Measurements from ENCODE around the gene ZNF621. TPM values are rescaled to one million over a fixed set of nuclear protein-coding genes. Genes with fewer than 3 reads are reported as not detected.

Gene ZNF621
- total and polyA plus RNA-seq, 4 donors, result 3.3 to 11.5 (median 7.0) TPM

GRCh38 chr3:40572588-40572987 lies 47.8 kb downstream of the ZNF621 start:
- Histone ChIP-seq H3K27me3 (ENCODE audit: control insufficient read depth in 4 of 4, insufficient read depth in 4 of 4, low read length in 3 of 4) (no peaks in the 10 kb centered on the region), H3K9ac (ENCODE audit: low read depth in 1 of 2, low read length in 2 of 2) (no peak overlapping the region), H3K4me1 (ENCODE audit: control insufficient read depth in 4 of 4, insufficient read depth in 4 of 4, low read length in 3 of 4) (no peaks in the 10 kb centered on the region), H3K27ac (ENCODE audit: low read depth in 1 of 2, low read length in 2 of 2) (no peak overlapping the region), H3K36me3 (ENCODE audit: control insufficient read depth in 4 of 4, insufficient read depth in 3 of 4, low read depth in 1 of 4, low read length in 3 of 4) (no peaks in the 10 kb centered on the region), H3K9me3 (ENCODE audit: control insufficient read depth in 4 of 4, low read length in 3 of 4) (peaks cover 0 to 8% (median 3%) of the 10 kb centered on the region in 4 donors), H3K4me3 (ENCODE audit: low read depth in 1 of 3, low read length in 3 of 3) (no peak overlapping the region)
- 62% methylated on average over 2 of the region's 2 CpGs for WGBS
- TF ChIP-seq JUND (IDR thresholded peaks at IDR 0.05) (no peak), HNF4G (IDR thresholded peaks at IDR 0.05) (no peak), SP1 (IDR thresholded peaks at IDR 0.05) (no peak), YY1 (IDR thresholded peaks at IDR 0.05) (no peak)
- no peak for DNase-seq (ENCODE audit: low spot score)

- WGBS, result 91% methylated on average over 2 of the region's 2 CpGs
- Histone ChIP-seq H3K27me3 (ENCODE audit: control insufficient read depth in 4 of 4, insufficient read depth in 4 of 4, low read length in 3 of 4) (no peaks in the 10 kb centered on the region), H3K4me1 (ENCODE audit: control insufficient read depth in 4 of 4, insufficient read depth in 4 of 4, low read length in 3 of 4) (no peaks in the 10 kb centered on the region), H3K9me3 (ENCODE audit: control insufficient read depth in 4 of 4, low read length in 3 of 4) (peaks cover 0 to under 1% (median 0%) of the 10 kb centered on the region in 4 donors), H3K4me3 (ENCODE audit: low read depth in 1 of 3, low read length in 3 of 3) (no peak overlapping the region), H3K36me3 (ENCODE audit: control insufficient read depth in 4 of 4, insufficient read depth in 3 of 4, low read depth in 1 of 4, low read length in 3 of 4) (no peaks in the 10 kb centered on the region), H3K27ac (ENCODE audit: low read depth in 1 of 2, low read length in 2 of 2) (no peak overlapping the region), H3K9ac (ENCODE audit: low read depth in 1 of 2, low read length in 2 of 2) (no peak overlapping the region)
- DNase-seq (ENCODE audit: low spot score), result no peak
- TF ChIP-seq JUND (IDR thresholded peaks at IDR 0.05) (no peak), GABPA (IDR thresholded peaks at IDR 0.05 in 1 of 2, conservative IDR thresholded peaks at IDR 0.05 in 1 of 2) (no peak), FOXA2 (IDR thresholded peaks at IDR 0.05) (no peak), EGR1 (IDR thresholded peaks at IDR 0.05; ENCODE audit: low read depth in 2 of 2) (no peak), RAD21 (IDR thresholded peaks at IDR 0.05) (no peak), FOXA1 (IDR thresholded peaks at IDR 0.05) (no peak)
- TF ChIP-seq, protein P1, sequence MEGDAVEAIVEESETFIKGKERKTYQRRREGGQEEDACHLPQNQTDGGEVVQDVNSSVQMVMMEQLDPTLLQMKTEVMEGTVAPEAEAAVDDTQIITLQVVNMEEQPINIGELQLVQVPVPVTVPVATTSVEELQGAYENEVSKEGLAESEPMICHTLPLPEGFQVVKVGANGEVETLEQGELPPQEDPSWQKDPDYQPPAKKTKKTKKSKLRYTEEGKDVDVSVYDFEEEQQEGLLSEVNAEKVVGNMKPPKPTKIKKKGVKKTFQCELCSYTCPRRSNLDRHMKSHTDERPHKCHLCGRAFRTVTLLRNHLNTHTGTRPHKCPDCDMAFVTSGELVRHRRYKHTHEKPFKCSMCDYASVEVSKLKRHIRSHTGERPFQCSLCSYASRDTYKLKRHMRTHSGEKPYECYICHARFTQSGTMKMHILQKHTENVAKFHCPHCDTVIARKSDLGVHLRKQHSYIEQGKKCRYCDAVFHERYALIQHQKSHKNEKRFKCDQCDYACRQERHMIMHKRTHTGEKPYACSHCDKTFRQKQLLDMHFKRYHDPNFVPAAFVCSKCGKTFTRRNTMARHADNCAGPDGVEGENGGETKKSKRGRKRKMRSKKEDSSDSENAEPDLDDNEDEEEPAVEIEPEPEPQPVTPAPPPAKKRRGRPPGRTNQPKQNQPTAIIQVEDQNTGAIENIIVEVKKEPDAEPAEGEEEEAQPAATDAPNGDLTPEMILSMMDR (IDR thresholded peaks at IDR 0.05; ENCODE audit: low read depth, low read length, missing input control), result no peak
- TF ChIP-seq, protein P2, sequence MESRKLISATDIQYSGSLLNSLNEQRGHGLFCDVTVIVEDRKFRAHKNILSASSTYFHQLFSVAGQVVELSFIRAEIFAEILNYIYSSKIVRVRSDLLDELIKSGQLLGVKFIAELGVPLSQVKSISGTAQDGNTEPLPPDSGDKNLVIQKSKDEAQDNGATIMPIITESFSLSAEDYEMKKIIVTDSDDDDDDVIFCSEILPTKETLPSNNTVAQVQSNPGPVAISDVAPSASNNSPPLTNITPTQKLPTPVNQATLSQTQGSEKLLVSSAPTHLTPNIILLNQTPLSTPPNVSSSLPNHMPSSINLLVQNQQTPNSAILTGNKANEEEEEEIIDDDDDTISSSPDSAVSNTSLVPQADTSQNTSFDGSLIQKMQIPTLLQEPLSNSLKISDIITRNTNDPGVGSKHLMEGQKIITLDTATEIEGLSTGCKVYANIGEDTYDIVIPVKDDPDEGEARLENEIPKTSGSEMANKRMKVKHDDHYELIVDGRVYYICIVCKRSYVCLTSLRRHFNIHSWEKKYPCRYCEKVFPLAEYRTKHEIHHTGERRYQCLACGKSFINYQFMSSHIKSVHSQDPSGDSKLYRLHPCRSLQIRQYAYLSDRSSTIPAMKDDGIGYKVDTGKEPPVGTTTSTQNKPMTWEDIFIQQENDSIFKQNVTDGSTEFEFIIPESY (IDR thresholded peaks at IDR 0.05), result no peak
Measured at GRCh38 chr3:40574050-40574449, 49.3 kb downstream of the ZNF621 start.

DNA sequence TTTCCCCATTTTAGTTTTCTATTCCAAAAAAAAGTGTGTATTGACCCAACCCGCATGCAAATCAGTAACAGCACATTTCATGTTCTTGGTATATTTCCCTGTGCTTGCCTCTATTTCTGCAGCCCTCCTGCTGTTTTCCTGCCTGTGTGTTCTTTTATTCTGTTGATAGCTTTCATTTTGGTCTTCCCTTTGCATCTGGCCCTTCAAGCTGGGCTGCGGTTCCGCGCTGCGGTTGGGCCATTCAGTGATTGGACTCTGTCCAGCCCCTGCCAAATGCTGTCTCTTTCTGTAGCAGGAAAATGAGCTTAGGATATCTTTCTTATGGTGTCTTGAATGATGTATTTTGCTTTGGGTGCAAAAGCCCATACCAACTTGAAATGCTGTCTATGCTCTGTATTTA lies 49.9 kb downstream of the ZNF621 start:
- Histone ChIP-seq H3K27ac (ENCODE audit: low read depth in 1 of 2, low read length in 2 of 2) (no peak overlapping the region), H3K4me1 (ENCODE audit: control insufficient read depth in 4 of 4, insufficient read depth in 4 of 4, low read length in 3 of 4) (no peaks in the 10 kb centered on the region), H3K36me3 (ENCODE audit: control insufficient read depth in 4 of 4, insufficient read depth in 3 of 4, low read depth in 1 of 4, low read length in 3 of 4) (no peaks in the 10 kb centered on the region), H3K9ac (ENCODE audit: low read depth in 1 of 2, low read length in 2 of 2) (no peak overlapping the region), H3K9me3 (ENCODE audit: control insufficient read depth in 4 of 4, low read length in 3 of 4) (no peaks in the 10 kb centered on the region), H3K4me3 (ENCODE audit: low read depth in 1 of 3, low read length in 3 of 3) (no peak overlapping the region), H3K27me3 (ENCODE audit: control insufficient read depth in 4 of 4, insufficient read depth in 4 of 4, low read length in 3 of 4) (no peaks in the 10 kb centered on the region)
- 88% methylated on average over 5 of the region's 5 CpGs for WGBS
- no peak for DNase-seq (ENCODE audit: low spot score)
- TF ChIP-seq RAD21 (IDR thresholded peaks at IDR 0.05) (no peak), MAX (IDR thresholded peaks at IDR 0.05) (no peak), HNF4G (IDR thresholded peaks at IDR 0.05) (no peak), ATF3 (IDR thresholded peaks at IDR 0.05) (no peak), JUND (IDR thresholded peaks at IDR 0.05) (no peak), TAF1 (conservative IDR thresholded peaks at IDR 0.05) (no peak), SP1 (IDR thresholded peaks at IDR 0.05) (no peak), YY1 (IDR thresholded peaks at IDR 0.05) (no peak), RXRA (IDR thresholded peaks at IDR 0.05) (no peak), GABPA (IDR thresholded peaks at IDR 0.05 in 1 of 2, conservative IDR thresholded peaks at IDR 0.05 in 1 of 2) (no peak), NR2F2 (IDR thresholded peaks at IDR 0.05) (no peak), HNF4A (conservative IDR thresholded peaks at IDR 0.05) (no peak)
- TF ChIP-seq, protein P2 (IDR thresholded peaks at IDR 0.05), result no peak
- TF ChIP-seq, protein P3, sequence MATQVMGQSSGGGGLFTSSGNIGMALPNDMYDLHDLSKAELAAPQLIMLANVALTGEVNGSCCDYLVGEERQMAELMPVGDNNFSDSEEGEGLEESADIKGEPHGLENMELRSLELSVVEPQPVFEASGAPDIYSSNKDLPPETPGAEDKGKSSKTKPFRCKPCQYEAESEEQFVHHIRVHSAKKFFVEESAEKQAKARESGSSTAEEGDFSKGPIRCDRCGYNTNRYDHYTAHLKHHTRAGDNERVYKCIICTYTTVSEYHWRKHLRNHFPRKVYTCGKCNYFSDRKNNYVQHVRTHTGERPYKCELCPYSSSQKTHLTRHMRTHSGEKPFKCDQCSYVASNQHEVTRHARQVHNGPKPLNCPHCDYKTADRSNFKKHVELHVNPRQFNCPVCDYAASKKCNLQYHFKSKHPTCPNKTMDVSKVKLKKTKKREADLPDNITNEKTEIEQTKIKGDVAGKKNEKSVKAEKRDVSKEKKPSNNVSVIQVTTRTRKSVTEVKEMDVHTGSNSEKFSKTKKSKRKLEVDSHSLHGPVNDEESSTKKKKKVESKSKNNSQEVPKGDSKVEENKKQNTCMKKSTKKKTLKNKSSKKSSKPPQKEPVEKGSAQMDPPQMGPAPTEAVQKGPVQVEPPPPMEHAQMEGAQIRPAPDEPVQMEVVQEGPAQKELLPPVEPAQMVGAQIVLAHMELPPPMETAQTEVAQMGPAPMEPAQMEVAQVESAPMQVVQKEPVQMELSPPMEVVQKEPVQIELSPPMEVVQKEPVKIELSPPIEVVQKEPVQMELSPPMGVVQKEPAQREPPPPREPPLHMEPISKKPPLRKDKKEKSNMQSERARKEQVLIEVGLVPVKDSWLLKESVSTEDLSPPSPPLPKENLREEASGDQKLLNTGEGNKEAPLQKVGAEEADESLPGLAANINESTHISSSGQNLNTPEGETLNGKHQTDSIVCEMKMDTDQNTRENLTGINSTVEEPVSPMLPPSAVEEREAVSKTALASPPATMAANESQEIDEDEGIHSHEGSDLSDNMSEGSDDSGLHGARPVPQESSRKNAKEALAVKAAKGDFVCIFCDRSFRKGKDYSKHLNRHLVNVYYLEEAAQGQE (IDR thresholded peaks at IDR 0.05), result no peak
